HepG2 (cell line): ENCODE results near the gene ABHD1. TPM values are rescaled to one million over a fixed set of nuclear protein-coding genes. Genes with fewer than 3 reads are reported as not detected.

Source experiments
- AKAP8 ChIP-seq: sonication (generic); formaldehyde crosslinking; IDR thresholded peaks from 2 replicates; pipeline ENCODE4 v1.5.1; 2020; ENCODE audit warnings: mild to moderate bottlenecking, missing genetic modification reagents
- ASH2L ChIP-seq: fragments of 300-600, 200-600 bp; sonication (generic); IDR thresholded peaks from 2 replicates; pipeline ENCODE4 v1.7.0; 2017; ENCODE audit warnings: low read depth, mild to moderate bottlenecking, moderate library complexity, mixed read lengths, low read length; ENCODE audit not compliant: insufficient read length
- GATAD2A ChIP-seq: IDR thresholded peaks from 2 replicates; pipeline ENCODE4 v1.6.1; 2016
- IKZF1 ChIP-seq: fragments of 450-650 bp; IDR thresholded peaks from 2 replicates; pipeline ENCODE4 v1.7.1; 2016
- ISL2 ChIP-seq: sonication (generic); formaldehyde crosslinking; IDR thresholded peaks from 2 replicates; pipeline ENCODE4 v1.5.0; 2020; ENCODE audit warnings: missing genetic modification reagents
- MAFF ChIP-seq: IDR thresholded peaks from 2 replicates; pipeline ENCODE4 v1.6.1; 2011; ENCODE audit warnings: low read depth, low read length, improper control_type of control experiment
- POLR2AphosphoS5 ChIP-seq: IDR thresholded peaks from 2 replicates; pipeline ENCODE4 v1.6.1; 2012; ENCODE audit warnings: low read depth, low read length
- RELA ChIP-seq: sonication (generic); formaldehyde crosslinking; IDR thresholded peaks from 2 replicates; pipeline ENCODE4 v1.4.0; 2020; ENCODE audit warnings: missing genetic modification reagents
- REXO4 ChIP-seq: sonication (generic); formaldehyde crosslinking; IDR thresholded peaks from 2 replicates; pipeline ENCODE4 v1.8.0; 2022; ENCODE audit warnings: missing genetic modification reagents, mild to moderate bottlenecking, borderline replicate concordance
- SP4 ChIP-seq: sonication (generic); formaldehyde crosslinking; IDR thresholded peaks from 2 replicates; pipeline ENCODE4 v1.8.1; 2023; ENCODE audit warnings: mild to moderate bottlenecking, missing genetic modification reagents
- SRY ChIP-seq: sonication (generic); formaldehyde crosslinking; IDR thresholded peaks from 2 replicates; pipeline ENCODE4 v1.8.0; 2022; ENCODE audit warnings: mild to moderate bottlenecking, missing genetic modification reagents
- ZFP36L1 ChIP-seq: sonication (generic); formaldehyde crosslinking; IDR thresholded peaks from 2 replicates; pipeline ENCODE4 v1.8.0; 2022; ENCODE audit warnings: mild to moderate bottlenecking, missing genetic modification reagents, moderate library complexity
- ZFP91 ChIP-seq: sonication (generic); formaldehyde crosslinking; IDR thresholded peaks from 2 replicates; pipeline ENCODE4 v1.9.0; 2022; ENCODE audit warnings: missing genetic modification reagents, mild to moderate bottlenecking, borderline replicate concordance
- ZMYM4 ChIP-seq: sonication (generic); formaldehyde crosslinking; IDR thresholded peaks from 2 replicates; pipeline ENCODE4 v1.8.1; 2023; ENCODE audit warnings: mild to moderate bottlenecking, missing genetic modification reagents
- ZNF350 ChIP-seq: sonication (generic); formaldehyde crosslinking; IDR thresholded peaks from 2 replicates; pipeline ENCODE4 v1.4.0; 2020; ENCODE audit warnings: mild to moderate bottlenecking, low read depth, missing genetic modification reagents, borderline replicate concordance
- ZNF501 ChIP-seq: sonication (generic); formaldehyde crosslinking; IDR thresholded peaks from 2 replicates; pipeline ENCODE4 v1.5.1; 2020; ENCODE audit warnings: mild to moderate bottlenecking, moderate library complexity, missing genetic modification reagents
- ZNF577 ChIP-seq: sonication (generic); formaldehyde crosslinking; IDR thresholded peaks from 2 replicates; pipeline ENCODE4 v1.4.0; 2020; ENCODE audit warnings: mild to moderate bottlenecking, low read depth, missing genetic modification reagents, borderline replicate concordance
- ZNF678 ChIP-seq: sonication (generic); formaldehyde crosslinking; IDR thresholded peaks from 2 replicates; pipeline ENCODE4 v1.4.0; 2020; ENCODE audit warnings: mild to moderate bottlenecking, missing genetic modification reagents
- ZNF800 ChIP-seq: sonication (generic); formaldehyde crosslinking; IDR thresholded peaks from 2 replicates; pipeline ENCODE4 v1.4.0; 2020; ENCODE audit warnings: missing genetic modification reagents
- polyA plus RNA-seq, 8 experiments: library from polyadenylated mRNA; depleted of rRNA in 3 of 8; stranded (reverse) in 7 of 8; unstranded in 1 of 8; fragments of >200 nt; fragmentation: Illumina TruSeq in 4 of 8; extraction: Trizol in 4 of 8; gene quantifications; 2 replicates each; pipeline versions ENCODE4 v1.2.1 to v1.2.3, GENCODE V29; 2011 to 2016; ENCODE audit warnings: low read depth in 4 of 8, missing spikeins in 1 of 8, mixed read lengths in 1 of 8; ENCODE audit not compliant: insufficient read depth in 1 of 8
- total RNA-seq, 5 experiments: library from RNA; depleted of rRNA; stranded (reverse); fragments of >200 nt; fragmentation: Illumina TruSeq; extraction: Trizol; gene quantifications; 2 replicates each; pipeline ENCODE4 v1.2.3, GENCODE V29; 2016; ENCODE audit warnings: low read depth in 1 of 5
- TF ChIP-seq, protein P1 (sequence below): sonication (generic); formaldehyde crosslinking; IDR thresholded peaks from 2 replicates; pipeline ENCODE4 v1.4.0; 2020; ENCODE audit warnings: mild to moderate bottlenecking, missing genetic modification reagents
- TF ChIP-seq, protein P2 (sequence below): IDR thresholded peaks from 2 replicates; pipeline ENCODE4 v1.6.1; 2016; ENCODE audit warnings: low read depth, control low read depth
- TF ChIP-seq, protein P3 (sequence below): sonication (generic); formaldehyde crosslinking; IDR thresholded peaks from 2 replicates; pipeline ENCODE4 v1.5.1; 2020; ENCODE audit warnings: missing genetic modification reagents, mild to moderate bottlenecking, borderline replicate concordance

The ABHD1 gene
- total and polyA plus RNA-seq, 2 of the 13 experiments (the other 11 are each of a cell fraction or from before 2014, with no cell fraction given): 0.04 to 0.81 TPM

DNA sequence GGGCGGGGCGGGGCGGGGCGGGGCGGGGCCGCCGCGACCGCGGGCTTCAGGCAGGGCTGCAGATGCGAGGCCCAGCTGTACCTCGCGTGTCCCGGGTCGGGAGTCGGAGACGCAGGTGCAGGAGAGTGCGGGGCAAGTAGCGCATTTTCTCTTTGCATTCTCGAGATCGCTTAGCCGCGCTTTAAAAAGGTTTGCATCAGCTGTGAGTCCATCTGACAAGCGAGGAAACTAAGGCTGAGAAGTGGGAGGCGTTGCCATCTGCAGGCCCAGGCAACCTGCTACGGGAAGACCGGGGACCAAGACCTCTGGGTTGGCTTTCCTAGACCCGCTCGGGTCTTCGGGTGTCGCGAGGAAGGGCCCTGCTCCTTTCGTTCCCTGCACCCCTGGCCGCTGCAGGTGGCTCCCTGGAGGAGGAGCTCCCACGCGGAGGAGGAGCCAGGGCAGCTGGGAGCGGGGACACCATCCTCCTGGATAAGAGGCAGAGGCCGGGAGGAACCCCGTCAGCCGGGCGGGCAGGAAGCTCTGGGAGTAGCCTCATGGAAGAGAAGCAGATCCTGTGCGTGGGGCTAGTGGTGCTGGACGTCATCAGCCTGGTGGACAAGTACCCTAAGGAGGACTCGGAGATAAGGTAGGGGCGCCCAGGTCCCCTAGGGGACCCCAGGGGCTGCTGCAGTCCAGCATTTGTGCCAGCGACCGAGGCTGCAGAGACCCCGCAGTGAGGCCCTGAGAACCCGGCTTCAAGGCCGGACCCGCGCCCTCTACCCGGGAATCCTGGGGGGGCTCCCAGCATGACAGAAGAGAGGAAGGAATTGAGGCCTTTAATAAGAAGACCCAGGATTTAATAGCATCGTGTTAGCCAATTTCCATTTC lies 36.7 kb upstream of the ABHD1 start, which contains the start of gene KHK (continued):
- peak; percentile 30 for TF ChIP-seq ZNF800 (CRISPR knock-in tag)
- no peak; the same call in 1 of the 2 replicates for TF ChIP-seq ISL2 (CRISPR knock-in tag)
- TF ChIP-seq, protein P1, sequence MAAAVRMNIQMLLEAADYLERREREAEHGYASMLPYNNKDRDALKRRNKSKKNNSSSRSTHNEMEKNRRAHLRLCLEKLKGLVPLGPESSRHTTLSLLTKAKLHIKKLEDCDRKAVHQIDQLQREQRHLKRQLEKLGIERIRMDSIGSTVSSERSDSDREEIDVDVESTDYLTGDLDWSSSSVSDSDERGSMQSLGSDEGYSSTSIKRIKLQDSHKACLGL: peak; percentile 65; the same call in 1 of the 2 replicates
- 0 out of 2 replicates have a peak, but pooled peaks have one; percentile 2 for TF ChIP-seq SRY
- TF ChIP-seq MAFF: no peak
- peak; percentile 85 for TF ChIP-seq SP4 (CRISPR knock-in tag)
- peak; percentile 72; the same call in 1 of the 2 replicates for TF ChIP-seq ZNF501 (CRISPR knock-in tag)
- TF ChIP-seq ZFP91 (CRISPR knock-in tag): peak; percentile 73; the same call in 1 of the 2 replicates
- TF ChIP-seq GATAD2A (CRISPR knock-in tag): peak; percentile 25; the same call in 1 of the 2 replicates
- 0 out of 2 replicates have a peak, but pooled peaks have one; percentile 12 for TF ChIP-seq AKAP8 (CRISPR knock-in tag)
- peak; percentile 41 for TF ChIP-seq ASH2L
- TF ChIP-seq ZMYM4 (CRISPR knock-in tag): no peak
- TF ChIP-seq ZNF678 (CRISPR knock-in tag): peak; percentile 23; the same call in 1 of the 2 replicates
- peak; percentile 75 for TF ChIP-seq ZNF350 (CRISPR knock-in tag)
- TF ChIP-seq ZNF577 (CRISPR knock-in tag): no peak
- no peak; the same call in 1 of the 2 replicates for TF ChIP-seq RELA (CRISPR knock-in tag)
- TF ChIP-seq ZFP36L1 (CRISPR knock-in tag): peak; percentile 48; the same call in 1 of the 2 replicates
- TF ChIP-seq, protein P2, sequence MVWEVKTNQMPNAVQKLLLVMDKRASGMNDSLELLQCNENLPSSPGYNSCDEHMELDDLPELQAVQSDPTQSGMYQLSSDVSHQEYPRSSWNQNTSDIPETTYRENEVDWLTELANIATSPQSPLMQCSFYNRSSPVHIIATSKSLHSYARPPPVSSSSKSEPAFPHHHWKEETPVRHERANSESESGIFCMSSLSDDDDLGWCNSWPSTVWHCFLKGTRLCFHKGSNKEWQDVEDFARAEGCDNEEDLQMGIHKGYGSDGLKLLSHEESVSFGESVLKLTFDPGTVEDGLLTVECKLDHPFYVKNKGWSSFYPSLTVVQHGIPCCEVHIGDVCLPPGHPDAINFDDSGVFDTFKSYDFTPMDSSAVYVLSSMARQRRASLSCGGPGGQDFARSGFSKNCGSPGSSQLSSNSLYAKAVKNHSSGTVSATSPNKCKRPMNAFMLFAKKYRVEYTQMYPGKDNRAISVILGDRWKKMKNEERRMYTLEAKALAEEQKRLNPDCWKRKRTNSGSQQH: peak; percentile 15; the same call in 1 of the 2 replicates
- TF ChIP-seq, protein P3, sequence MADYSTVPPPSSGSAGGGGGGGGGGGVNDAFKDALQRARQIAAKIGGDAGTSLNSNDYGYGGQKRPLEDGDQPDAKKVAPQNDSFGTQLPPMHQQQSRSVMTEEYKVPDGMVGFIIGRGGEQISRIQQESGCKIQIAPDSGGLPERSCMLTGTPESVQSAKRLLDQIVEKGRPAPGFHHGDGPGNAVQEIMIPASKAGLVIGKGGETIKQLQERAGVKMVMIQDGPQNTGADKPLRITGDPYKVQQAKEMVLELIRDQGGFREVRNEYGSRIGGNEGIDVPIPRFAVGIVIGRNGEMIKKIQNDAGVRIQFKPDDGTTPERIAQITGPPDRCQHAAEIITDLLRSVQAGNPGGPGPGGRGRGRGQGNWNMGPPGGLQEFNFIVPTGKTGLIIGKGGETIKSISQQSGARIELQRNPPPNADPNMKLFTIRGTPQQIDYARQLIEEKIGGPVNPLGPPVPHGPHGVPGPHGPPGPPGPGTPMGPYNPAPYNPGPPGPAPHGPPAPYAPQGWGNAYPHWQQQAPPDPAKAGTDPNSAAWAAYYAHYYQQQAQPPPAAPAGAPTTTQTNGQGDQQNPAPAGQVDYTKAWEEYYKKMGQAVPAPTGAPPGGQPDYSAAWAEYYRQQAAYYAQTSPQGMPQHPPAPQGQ (CRISPR knock-in tag): no peak
- no peak for TF ChIP-seq REXO4 (CRISPR knock-in tag)
- no peak for TF ChIP-seq IKZF1
- peak; percentile 56 for TF ChIP-seq POLR2AphosphoS5
